HL-60 (cell line): ENCODE data around the gene RAET1G.

ENCODE experiments used
- DNase-seq, 2 experiments: peaks; one replicate each; pipeline ENCODE4 v3.0.0-alpha.2; 2010 to 2020; ENCODE audit warnings: low read depth in 1 of 2, low spot score in 1 of 2
- H3K27ac ChIP-seq: fragments of 250-450 bp; sonication (Bioruptor Pico); replicated peaks from 2 replicates; pipeline ENCODE4 v1.5.1; 2020; ENCODE audit warnings: mild to moderate bottlenecking, moderate library complexity
- H3K27me3 ChIP-seq: fragments of 250-450 bp; sonication (Bioruptor Pico); 2 replicates; pipeline ENCODE4 v1.5.1; 2021; ENCODE audit warnings: mild to moderate bottlenecking, moderate library complexity; ENCODE audit not compliant: insufficient read depth, poor library complexity, severe bottlenecking
- H3K4me3 ChIP-seq: replicated peaks from 2 replicates; pipeline ENCODE4 v1.5.1; 2011; ENCODE audit warnings: mild to moderate bottlenecking, control low read depth, low read length; ENCODE audit not compliant: insufficient read depth
- CTCF ChIP-seq: IDR thresholded peaks from one replicate; pipeline ENCODE4 v1.5.1; 2011; ENCODE audit warnings: low read length, control low read depth, inconsistent platforms; ENCODE audit not compliant: insufficient read depth
- GABPA ChIP-seq: IDR thresholded peaks from 2 replicates; pipeline ENCODE4 v1.6.1; 2012; ENCODE audit warnings: low read depth
- POLR2AphosphoS5 ChIP-seq: IDR thresholded peaks from 2 replicates; pipeline ENCODE4 v1.6.1; 2012; ENCODE audit warnings: low read depth
- REST ChIP-seq: IDR thresholded peaks from 2 replicates; pipeline ENCODE4 v1.6.1; 2012; ENCODE audit warnings: low read depth; ENCODE audit not compliant: insufficient replicate concordance
- SPI1 ChIP-seq: IDR thresholded peaks from 2 replicates; pipeline ENCODE4 v1.6.1; 2012; ENCODE audit warnings: low read depth, mild to moderate bottlenecking, borderline replicate concordance

RAET1G gene

GRCh38 chr6:149904661-149905370, 18.1 kb downstream of the RAET1G start:
- TF ChIP-seq GABPA (no peak), CTCF (no peak), POLR2AphosphoS5 (no peak), REST (no peak), SPI1 (no peak)
- Histone ChIP-seq H3K27ac (no peak overlapping the region), H3K27me3 (peaks cover 11% of the 10 kb centered on the region), H3K4me3 (no peak overlapping the region)
- no peak for DNase-seq

GRCh38 chr6:149903938-149904611, 18.8 kb downstream of the RAET1G start:
- H3K4me3 ChIP-seq, result no peak overlapping the region
- TF ChIP-seq CTCF (no peak), REST (no peak), GABPA (no peak), SPI1 (no peak), POLR2AphosphoS5 (no peak)
- no peak for DNase-seq
- H3K27ac ChIP-seq, result no peak overlapping the region
- H3K27me3 ChIP-seq, result peaks cover 11% of the 10 kb centered on the region

GRCh38 chr6:149901444-149902140, 21.3 kb downstream of the RAET1G start:
- peaks cover 11% of the 10 kb centered on the region for H3K27me3 ChIP-seq
- H3K4me3 ChIP-seq, result no peak overlapping the region
- DNase-seq, result no peak
- H3K27ac ChIP-seq, result no peak overlapping the region
- TF ChIP-seq GABPA (no peak), CTCF (no peak), POLR2AphosphoS5 (no peak), SPI1 (no peak), REST (no peak)
